H1 (cell line): ENCODE measurements around the gene PEAK3. TPM values are rescaled to one million over a fixed set of nuclear protein-coding genes. Genes with fewer than 3 reads are reported as not detected.

Experiments
- ASH2L ChIP-seq: fragments of 200-600, 300-600 bp; sonication (generic); IDR thresholded peaks from one replicate; pipeline ENCODE4 v1.7.1; 2017; ENCODE audit warnings: low read length
- ATF2 ChIP-seq: IDR thresholded peaks from 2 replicates; pipeline ENCODE4 v1.6.1; 2012; ENCODE audit warnings: low read length, inconsistent platforms
- BACH1 ChIP-seq: IDR thresholded peaks from 2 replicates; pipeline ENCODE4 v1.6.1; 2012; ENCODE audit warnings: low read length, improper control_type of control experiment
- CEBPB ChIP-seq: IDR thresholded peaks from 2 replicates; pipeline ENCODE4 v1.6.1; 2012; ENCODE audit warnings: low read depth, low read length
- FOSL1 ChIP-seq: IDR thresholded peaks from 2 replicates; pipeline ENCODE4 v1.6.1; 2011; ENCODE audit warnings: mild to moderate bottlenecking, low read depth, low read length, moderate library complexity; ENCODE audit not compliant: insufficient read depth
- HDAC2 ChIP-seq, 2 experiments: fragments of 300-600 bp in 1 of 2; sonication (generic) in 1 of 2; IDR thresholded peaks; 2 replicates each; pipeline ENCODE4 v1.6.1; 2011 to 2012; ENCODE audit warnings: low read depth in 2 of 2, low read length in 2 of 2, mild to moderate bottlenecking in 2 of 2, moderate library complexity in 2 of 2, borderline replicate concordance in 1 of 2, inconsistent platforms in 1 of 2
- HDAC6 ChIP-seq: IDR thresholded peaks from one replicate; pipeline ENCODE4 v1.7.1; 2012; ENCODE audit warnings: low read depth, mild to moderate bottlenecking, inconsistent platforms, low read length, moderate library complexity
- JUN ChIP-seq: IDR thresholded peaks from 2 replicates; pipeline ENCODE4 v1.6.1; 2011; ENCODE audit warnings: low read depth, mild to moderate bottlenecking, improper control_type of control experiment, low read length
- KDM1A ChIP-seq: fragments of 200-600, 300-600 bp; sonication (generic); IDR thresholded peaks from 2 replicates; pipeline ENCODE4 v1.7.1; 2016; ENCODE audit warnings: mild to moderate bottlenecking, low read length, borderline replicate concordance
- KDM4A ChIP-seq: IDR thresholded peaks from one replicate; pipeline ENCODE4 v1.7.1; 2012; ENCODE audit warnings: low read depth, mild to moderate bottlenecking, moderate library complexity, low read length, inconsistent platforms; ENCODE audit not compliant: severe bottlenecking
- MAFK ChIP-seq: IDR thresholded peaks from 2 replicates; pipeline ENCODE4 v1.6.1; 2012; ENCODE audit warnings: low read depth, mild to moderate bottlenecking, improper control_type of control experiment, low read length
- NANOG ChIP-seq: IDR thresholded peaks from 2 replicates; pipeline ENCODE4 v1.6.1; 2011; ENCODE audit warnings: low read length, low read depth, mild to moderate bottlenecking, inconsistent platforms; ENCODE audit not compliant: insufficient read depth, poor library complexity, severe bottlenecking
- POLR2AphosphoS5 ChIP-seq: IDR thresholded peaks from 2 replicates; pipeline ENCODE4 v1.6.1; 2011; ENCODE audit warnings: low read depth, low read length
- RAD21 ChIP-seq, 2 experiments: IDR thresholded peaks in 1 of 2; conservative IDR thresholded peaks in 1 of 2; 2 replicates each; pipeline ENCODE4 v1.6.1; 2011; ENCODE audit warnings: low read depth in 2 of 2, low read length in 2 of 2, improper control_type of control experiment in 1 of 2, inconsistent platforms in 1 of 2, mild to moderate bottlenecking in 1 of 2, moderate library complexity in 1 of 2
- RBBP5 ChIP-seq: IDR thresholded peaks from 2 replicates; pipeline ENCODE4 v1.7.1; 2012; ENCODE audit warnings: low read depth, mild to moderate bottlenecking, inconsistent platforms, low read length, moderate library complexity, borderline replicate concordance
- SAP30 ChIP-seq: fragments of 300-600 bp; sonication (generic); IDR thresholded peaks from 2 replicates; pipeline ENCODE4 v1.7.1; 2012; ENCODE audit warnings: low read length, moderate library complexity, mild to moderate bottlenecking, inconsistent platforms; ENCODE audit not compliant: insufficient read depth, insufficient replicate concordance
- SIX5 ChIP-seq: IDR thresholded peaks from 2 replicates; pipeline ENCODE4 v1.6.1; 2011; ENCODE audit warnings: mild to moderate bottlenecking, low read depth, low read length
- SP4 ChIP-seq: IDR thresholded peaks from 2 replicates; pipeline ENCODE4 v1.6.1; 2012; ENCODE audit warnings: low read length, inconsistent platforms
- TAF7 ChIP-seq: optimal IDR thresholded peaks from 2 replicates; pipeline ENCODE3; 2011; ENCODE audit warnings: low read depth, mild to moderate bottlenecking, inconsistent platforms, low read length, moderate library complexity, borderline replicate concordance
- TBP ChIP-seq: IDR thresholded peaks from 2 replicates; pipeline ENCODE4 v1.6.1; 2011; ENCODE audit warnings: low read depth, low read length, improper control_type of control experiment
- TCF12 ChIP-seq: IDR thresholded peaks from 2 replicates; pipeline ENCODE4 v1.6.1; 2011; ENCODE audit warnings: low read depth, mild to moderate bottlenecking, low read length
- TEAD4 ChIP-seq: IDR thresholded peaks from 2 replicates; pipeline ENCODE4 v1.6.1; 2012; ENCODE audit warnings: low read depth, low read length, inconsistent platforms, mixed read lengths
- ZNF274 ChIP-seq: IDR thresholded peaks from 2 replicates; pipeline ENCODE4 v1.7.0; 2012; ENCODE audit warnings: low read length, borderline replicate concordance; ENCODE audit errors: extremely low read depth
- polyA plus RNA-seq, 7 experiments: library from polyadenylated mRNA; depleted of rRNA in 3 of 7; stranded (reverse) in 5 of 7; unstranded in 2 of 7; fragments of >200 nt in 5 of 7; fragments of 200-250 nt in 2 of 7; gene quantifications; 1 replicate in 5 of 7; 2 replicates in 1 of 7; 4 replicates in 1 of 7; pipeline versions ENCODE4 v1.2.1 to v1.2.3, GENCODE V29; 2011 to 2013; ENCODE audit warnings: missing spikeins in 2 of 7, mixed read lengths in 2 of 7
- total RNA-seq: library from RNA; stranded (reverse); fragmentation: NEBNext Ultra II Directional; extraction: Animal tissue kit (Norgen Biotek cat#: 25700); gene quantifications from 2 replicates; pipeline ENCODE4 v1.2.1, GENCODE V29; 2021

The PEAK3 gene
- total and polyA plus RNA-seq, 2 of the 8 experiments (the other 6 are each of a cell fraction or from before 2014, with no cell fraction given): not detected

GRCh38 chr19:2315818-2316353, 33.9 kb upstream of the PEAK3 start (continued):
- TF ChIP-seq MAFK (no peak), RAD21 (IDR thresholded peaks at IDR 0.05 in 1 of 2, conservative IDR thresholded peaks at IDR 0.05 in 1 of 2; ENCODE audit: low read depth in 2 of 2, low read length in 2 of 2) (peak; percentile 95 to 96), TAF7 (no peak), BACH1 (peak; percentile 75), TBP (no peak), TCF12 (no peak), RBBP5 (no peak), JUN (no peak), ATF2 (no peak), SIX5 (no peak), HDAC2 (IDR thresholded peaks at IDR 0.05; ENCODE audit: borderline replicate concordance in 1 of 2, low read depth in 2 of 2, low read length in 2 of 2) (peak; percentile 17 to 45; a peak in 1 of 4 replicates), FOSL1 (no peak), SP4 (no peak), KDM4A (no peak), NANOG (no peak), CEBPB (no peak), TEAD4 (peak; percentile 40; the same call in 1 of the 2 replicates), ASH2L (no peak), ZNF274 (no peak), POLR2AphosphoS5 (no peak), SAP30 (no peak), HDAC6 (no peak), KDM1A (no peak)
